ENCODE results near the gene RCE1. TPM values are rescaled to one million over a fixed set of nuclear protein-coding genes. Genes with fewer than 3 reads are reported as not detected.

Gene RCE1
- polyA plus RNA-seq, 3 donors, result 6.2 to 17.8 (median 15.3) TPM

Other genes with a start within 250 kb of the RCE1 start
- 10 to 100 TPM; 21.1 to 35.3 (median 33.4) TPM for gene RBM14, start 226.8 kb upstream of the RCE1 start, polyA plus RNA-seq
- 100 to 1,000 TPM in 1 of 3 donors, 10 to 100 TPM in 2; 79.9 to 103 (median 97.5) TPM for gene RBM4, start 204.7 kb upstream of the RCE1 start, polyA plus RNA-seq
- gene RBM4B, start 165.6 kb upstream of the RCE1 start, polyA plus RNA-seq, result 10 to 100 TPM in 2 of 3 donors, 1 to 10 TPM in 1; 9.5 to 13.5 (median 10.1) TPM
- gene SPTBN2, start 114.2 kb upstream of the RCE1 start, polyA plus RNA-seq, result 10 to 100 TPM in 1 of 3 donors, 1 to 10 TPM in 1, under 1 TPM in 1; 0.22 to 22.3 (median 1.5) TPM
- gene LRFN4, start 13.6 kb downstream of the RCE1 start, polyA plus RNA-seq, result 10 to 100 TPM in 1 of 3 donors, 1 to 10 TPM in 2; 5.5 to 25.4 (median 7.6) TPM
- 100 to 1,000 TPM in 2 of 3 donors, 10 to 100 TPM in 1; 40.9 to 323 (median 100) TPM for gene PC, start 114.9 kb downstream of the RCE1 start, polyA plus RNA-seq
- under 1 TPM; 0.08 to 0.55 (median 0.45) TPM for gene C11orf86, start 131.9 kb downstream of the RCE1 start, polyA plus RNA-seq
- under 1 TPM; 0.14 to 0.45 (median 0.22) TPM for gene SYT12, start 179.7 kb downstream of the RCE1 start, polyA plus RNA-seq
- 10 to 100 TPM; 16.0 to 26.5 (median 24.7) TPM for gene RHOD, start 213.4 kb downstream of the RCE1 start, polyA plus RNA-seq